HG03045 (cell line): ENCODE results near the gene GATB.

ENCODE experiments used
- ATAC-seq: cut with Tn5 transposase; IDR thresholded peaks from one replicate; pipeline ENCODE4 v1.9.1; 2021; ENCODE audit warnings: mild to moderate bottlenecking, moderate library complexity; ENCODE audit not compliant: unreplicated experiment

The GATB gene

GRCh38 chr4:151700566-151701316 is 60.1 kb downstream of the GATB start:
- ATAC-seq, result no peak

DNA sequence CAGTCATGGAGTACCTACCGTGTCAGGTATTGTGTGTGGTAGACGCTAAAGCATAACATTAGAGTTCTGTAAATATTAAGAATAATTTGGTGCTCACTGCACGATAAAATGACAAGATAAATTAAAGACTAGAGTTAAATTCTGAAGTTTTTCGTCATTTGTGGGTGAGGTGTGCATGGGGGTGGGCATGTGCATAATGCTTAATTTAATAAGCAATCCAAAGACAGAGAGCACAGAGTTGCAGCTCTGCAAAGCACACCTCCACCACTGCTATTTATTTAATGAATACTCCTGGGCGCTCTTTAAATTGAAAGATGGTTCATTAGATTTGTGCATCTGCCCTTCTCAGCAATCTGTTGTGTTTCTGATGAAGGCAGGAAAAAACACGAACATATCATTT is 62.6 kb downstream of the GATB start:
- ATAC-seq, result no peak

GRCh38 chr4:151694961-151695720 is 65.7 kb downstream of the GATB start:
- ATAC-seq, result no peak

- no peak for ATAC-seq
Measured at GRCh38 chr4:151692821-151693673, 67.8 kb downstream of the GATB start.

GRCh38 chr4:151692443-151692782 is 68.4 kb downstream of the GATB start:
- ATAC-seq, result no peak

- no peak for ATAC-seq
Measured at GRCh38 chr4:151691639-151692442, 69.0 kb downstream of the GATB start.

- no peak for ATAC-seq
Measured at GRCh38 chr4:151690876-151691275, 69.9 kb downstream of the GATB start.

DNA sequence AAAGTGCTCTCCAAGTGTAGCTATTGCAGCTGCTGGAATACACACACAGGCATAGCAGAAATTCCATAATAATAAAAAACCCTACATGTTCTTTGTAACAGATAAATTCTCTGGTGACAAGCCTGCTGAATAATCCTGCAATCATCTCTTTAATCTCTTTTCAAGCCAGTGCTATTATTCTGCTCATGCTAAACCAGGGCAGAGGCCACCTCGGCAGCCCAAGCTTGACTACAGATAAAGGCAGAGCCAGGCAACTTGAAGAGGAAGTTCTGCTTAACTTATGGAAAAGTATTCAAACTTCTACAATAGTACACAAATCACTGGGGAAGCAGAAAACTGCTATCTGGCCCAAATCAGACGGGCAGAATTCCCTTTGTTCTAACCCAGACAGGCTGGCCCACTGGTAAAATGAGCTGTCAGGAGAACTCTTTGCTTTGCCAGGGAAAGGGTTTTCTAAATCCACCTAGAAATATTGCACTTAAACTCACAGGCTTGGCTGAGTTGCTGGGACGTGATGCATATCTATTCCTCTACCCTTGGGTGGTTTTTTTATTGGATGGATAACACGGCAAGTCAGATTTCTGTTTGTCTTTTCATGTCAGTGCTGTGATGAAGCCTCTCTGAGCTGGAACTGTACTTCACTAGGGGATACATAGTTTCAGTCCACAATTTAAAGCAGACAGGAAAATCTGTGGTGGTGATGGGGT is 70.5 kb downstream of the GATB start:
- no peak for ATAC-seq

- ATAC-seq, result no peak
Measured at GRCh38 chr4:151689211-151689991, 71.4 kb downstream of the GATB start.

DNA sequence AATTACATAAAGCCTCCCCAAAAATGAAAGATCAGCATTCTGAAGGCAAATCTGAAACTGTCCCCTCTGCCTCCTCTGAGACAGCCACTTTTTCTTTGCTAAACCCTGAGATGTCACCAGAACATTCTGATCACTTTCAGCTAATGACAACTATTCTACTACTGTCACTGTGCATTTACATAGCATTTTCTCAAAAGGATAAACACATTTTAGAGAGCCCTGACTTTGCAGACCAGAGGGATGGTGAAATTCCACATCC is 72.1 kb downstream of the GATB start:
- ATAC-seq, result no peak

- no peak for ATAC-seq
Measured at GRCh38 chr4:151688003-151688784, 72.6 kb downstream of the GATB start.

- no peak for ATAC-seq
Measured at GRCh38 chr4:151687021-151687640, 73.7 kb downstream of the GATB start.

GRCh38 chr4:151685303-151685702 is 75.5 kb downstream of the GATB start:
- ATAC-seq, result no peak

DNA sequence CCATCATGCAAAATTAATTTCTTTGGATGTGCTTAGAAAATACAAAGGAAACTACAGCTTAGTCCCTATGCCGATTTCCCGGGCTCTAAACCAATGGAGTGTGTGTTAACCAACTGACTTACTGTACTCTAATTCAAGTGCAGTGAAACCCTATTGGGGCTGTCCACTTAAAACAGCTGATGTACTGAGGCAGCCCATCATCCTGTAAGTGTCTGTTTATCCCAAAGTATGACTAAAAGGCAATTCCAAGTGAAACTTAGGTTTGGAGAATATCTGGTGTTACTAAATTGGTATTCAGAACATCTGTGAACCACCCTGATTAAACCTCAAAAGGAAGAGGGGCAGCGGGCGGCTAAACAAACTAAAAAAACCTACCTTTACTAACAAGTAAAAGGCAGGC is 79.7 kb downstream of the GATB start:
- no peak for ATAC-seq

- ATAC-seq, result no peak
Measured at GRCh38 chr4:151679231-151679630, 81.6 kb downstream of the GATB start.

GRCh38 chr4:151678048-151678872 is 82.5 kb downstream of the GATB start:
- no peak for ATAC-seq

DNA sequence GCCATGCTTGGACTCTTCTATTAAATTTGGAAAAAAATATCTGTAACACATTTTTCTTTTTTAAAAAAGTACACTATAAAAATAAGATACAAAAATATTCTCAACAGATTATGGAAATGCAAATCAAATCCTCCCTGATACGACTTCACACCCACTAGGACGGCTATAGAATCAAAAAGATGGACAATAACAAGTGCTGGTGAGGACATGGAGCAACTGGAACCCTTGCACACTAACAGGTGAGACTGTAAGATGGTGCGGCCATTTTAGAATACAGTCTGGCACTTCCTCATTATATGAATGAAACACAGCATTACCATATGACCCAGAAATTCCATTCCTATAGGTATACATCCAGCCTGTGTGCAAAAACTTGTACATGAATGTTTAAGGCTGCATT is 83.6 kb downstream of the GATB start:
- no peak for ATAC-seq

DNA sequence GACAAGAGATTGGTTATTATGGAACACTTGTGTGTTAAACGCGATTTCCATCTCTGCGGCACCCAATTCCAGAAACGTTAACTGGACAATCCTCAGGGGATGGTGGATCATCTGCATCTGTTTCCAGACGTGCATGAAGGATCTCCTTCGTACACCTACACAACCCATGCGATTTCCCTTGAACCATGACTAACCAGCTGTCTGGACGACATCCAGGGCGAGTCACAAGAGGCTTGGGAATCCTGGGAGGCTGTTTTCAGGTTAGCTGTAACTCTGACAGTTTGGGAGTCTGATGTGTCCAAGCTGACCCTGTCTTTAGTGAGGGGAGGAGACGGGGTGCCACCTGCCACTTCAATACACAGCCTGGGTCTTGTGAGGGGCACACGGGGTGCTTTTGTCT is 84.5 kb downstream of the GATB start:
- ATAC-seq, result no peak
